ENCODE results near the gene GSKIP.
A peak's percentile ranks its signal among the peaks of the same experiment; 100 is the strongest.

The GSKIP gene

GRCh38 chr14:96363751-96364336 is 518 bp downstream of the GSKIP start:
- Histone ChIP-seq H3K27ac (replicated peaks) (peak overlapping the region; percentile 65), H3K4me3 (replicated peaks; ENCODE audit: insufficient read depth, low read length) (peak overlapping the region; percentile 91), H3K27me3 (ENCODE audit: insufficient read depth, poor library complexity, severe bottlenecking) (no peaks in the 10 kb centered on the region)
- peak in 1 of 2 experiments; percentile 53 for DNase-seq (ENCODE audit: low read depth in 1 of 2, low spot score in 1 of 2)
- no peak for TF ChIP-seq GABPA (IDR thresholded peaks at IDR 0.05; ENCODE audit: low read depth)
- TF ChIP-seq POLR2AphosphoS5 (IDR thresholded peaks at IDR 0.05; ENCODE audit: low read depth) = no peak
- TF ChIP-seq SPI1 (IDR thresholded peaks at IDR 0.05; ENCODE audit: borderline replicate concordance, low read depth) = no peak
- no peak for TF ChIP-seq REST (IDR thresholded peaks at IDR 0.05; ENCODE audit: insufficient replicate concordance, low read depth)
- TF ChIP-seq CTCF (IDR thresholded peaks at IDR 0.05; ENCODE audit: insufficient read depth, low read length) = no peak

- no peak for TF ChIP-seq GABPA (IDR thresholded peaks at IDR 0.05; ENCODE audit: low read depth)
- TF ChIP-seq REST (IDR thresholded peaks at IDR 0.05; ENCODE audit: insufficient replicate concordance, low read depth) = no peak
- TF ChIP-seq POLR2AphosphoS5 (IDR thresholded peaks at IDR 0.05; ENCODE audit: low read depth) = no peak
- TF ChIP-seq SPI1 (IDR thresholded peaks at IDR 0.05; ENCODE audit: borderline replicate concordance, low read depth) = no peak
- no peaks in the 10 kb centered on the region for H3K27me3 ChIP-seq (ENCODE audit: insufficient read depth, poor library complexity, severe bottlenecking)
- no peak overlapping the region for H3K27ac ChIP-seq (replicated peaks)
- no peak overlapping the region for H3K4me3 ChIP-seq (replicated peaks; ENCODE audit: insufficient read depth, low read length)
- DNase-seq (ENCODE audit: low read depth in 1 of 2, low spot score in 1 of 2) = no peak
Measured at GRCh38 chr14:96364962-96365361, 1.6 kb downstream of the GSKIP start.

GRCh38 chr14:96368534-96368933 is 5.2 kb downstream of the GSKIP start:
- DNase-seq (ENCODE audit: low read depth in 1 of 2, low spot score in 1 of 2) = no peak
- H3K4me3 ChIP-seq (replicated peaks; ENCODE audit: insufficient read depth, low read length) = no peak overlapping the region

More at GRCh38 chr14:96368534-96368933, 5.2 kb downstream of the GSKIP start:
- TF ChIP-seq REST (IDR thresholded peaks at IDR 0.05; ENCODE audit: insufficient replicate concordance, low read depth) = no peak
- TF ChIP-seq POLR2AphosphoS5 (IDR thresholded peaks at IDR 0.05; ENCODE audit: low read depth) = no peak
- no peak for TF ChIP-seq CTCF (IDR thresholded peaks at IDR 0.05; ENCODE audit: insufficient read depth, low read length)
- no peak for TF ChIP-seq GABPA (IDR thresholded peaks at IDR 0.05; ENCODE audit: low read depth)
- TF ChIP-seq SPI1 (IDR thresholded peaks at IDR 0.05; ENCODE audit: borderline replicate concordance, low read depth) = no peak
- H3K27me3 ChIP-seq (ENCODE audit: insufficient read depth, poor library complexity, severe bottlenecking) = no peaks in the 10 kb centered on the region
- no peak overlapping the region for H3K27ac ChIP-seq (replicated peaks)
